GM12864 (cell line): ENCODE data around the gene LBX2.

Experiments
- DNase-seq: peaks from one replicate; pipeline ENCODE4 v3.0.0-alpha.2; 2011; ENCODE audit warnings: low read depth
- H3K4me3 ChIP-seq: 2 replicates; pipeline ENCODE4 v1.5.1; 2011; ENCODE audit warnings: mild to moderate bottlenecking, low read depth, low read length, control low read depth
- TF ChIP-seq, protein P1 (sequence below): IDR thresholded peaks from 2 replicates; pipeline ENCODE4 v1.5.1; 2011; ENCODE audit warnings: low read depth, mild to moderate bottlenecking, moderate library complexity, low read length, control low read depth, inconsistent platforms; ENCODE audit errors: missing control alignments

LBX2 gene

DNA sequence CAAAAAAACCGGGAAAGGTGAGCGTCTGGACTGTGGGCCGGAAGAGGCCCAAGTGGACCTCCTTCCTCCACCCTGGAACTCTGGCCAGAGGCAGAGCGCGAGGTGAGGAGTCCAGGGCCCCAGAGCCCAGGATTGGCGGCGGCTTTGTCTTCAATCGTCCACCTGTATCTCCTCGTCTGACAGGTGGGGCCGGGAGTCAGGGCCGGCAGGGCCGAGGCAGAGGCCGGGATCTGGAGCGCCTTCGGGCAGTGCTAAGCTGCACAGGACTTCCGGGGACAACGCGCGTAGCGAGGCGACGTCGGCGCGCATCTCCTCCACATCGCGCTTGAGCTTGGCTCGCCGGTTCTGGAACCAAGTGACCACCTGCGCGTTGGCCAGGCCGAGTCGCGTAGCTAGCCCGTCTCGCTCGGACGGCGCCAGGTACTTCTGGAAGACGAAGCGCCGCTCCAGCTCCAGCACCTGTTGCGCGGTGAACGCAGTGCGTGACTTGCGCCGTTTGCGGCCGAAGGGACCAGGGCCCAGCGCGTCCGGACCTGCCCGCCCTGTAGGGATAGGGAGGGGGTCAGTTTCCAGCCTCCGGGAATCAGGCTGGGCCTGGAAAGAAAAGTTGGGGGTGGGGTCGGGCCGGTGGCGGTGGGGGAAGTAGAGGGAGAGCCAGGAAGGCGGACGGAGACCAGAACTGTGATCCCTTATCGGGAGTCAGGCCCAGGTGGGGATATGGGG is 1.5 kb downstream of the LBX2 start:
- TF ChIP-seq, protein P1, sequence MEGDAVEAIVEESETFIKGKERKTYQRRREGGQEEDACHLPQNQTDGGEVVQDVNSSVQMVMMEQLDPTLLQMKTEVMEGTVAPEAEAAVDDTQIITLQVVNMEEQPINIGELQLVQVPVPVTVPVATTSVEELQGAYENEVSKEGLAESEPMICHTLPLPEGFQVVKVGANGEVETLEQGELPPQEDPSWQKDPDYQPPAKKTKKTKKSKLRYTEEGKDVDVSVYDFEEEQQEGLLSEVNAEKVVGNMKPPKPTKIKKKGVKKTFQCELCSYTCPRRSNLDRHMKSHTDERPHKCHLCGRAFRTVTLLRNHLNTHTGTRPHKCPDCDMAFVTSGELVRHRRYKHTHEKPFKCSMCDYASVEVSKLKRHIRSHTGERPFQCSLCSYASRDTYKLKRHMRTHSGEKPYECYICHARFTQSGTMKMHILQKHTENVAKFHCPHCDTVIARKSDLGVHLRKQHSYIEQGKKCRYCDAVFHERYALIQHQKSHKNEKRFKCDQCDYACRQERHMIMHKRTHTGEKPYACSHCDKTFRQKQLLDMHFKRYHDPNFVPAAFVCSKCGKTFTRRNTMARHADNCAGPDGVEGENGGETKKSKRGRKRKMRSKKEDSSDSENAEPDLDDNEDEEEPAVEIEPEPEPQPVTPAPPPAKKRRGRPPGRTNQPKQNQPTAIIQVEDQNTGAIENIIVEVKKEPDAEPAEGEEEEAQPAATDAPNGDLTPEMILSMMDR, result no peak
- no peak for DNase-seq
- no peak overlapping the region for H3K4me3 ChIP-seq

DNA sequence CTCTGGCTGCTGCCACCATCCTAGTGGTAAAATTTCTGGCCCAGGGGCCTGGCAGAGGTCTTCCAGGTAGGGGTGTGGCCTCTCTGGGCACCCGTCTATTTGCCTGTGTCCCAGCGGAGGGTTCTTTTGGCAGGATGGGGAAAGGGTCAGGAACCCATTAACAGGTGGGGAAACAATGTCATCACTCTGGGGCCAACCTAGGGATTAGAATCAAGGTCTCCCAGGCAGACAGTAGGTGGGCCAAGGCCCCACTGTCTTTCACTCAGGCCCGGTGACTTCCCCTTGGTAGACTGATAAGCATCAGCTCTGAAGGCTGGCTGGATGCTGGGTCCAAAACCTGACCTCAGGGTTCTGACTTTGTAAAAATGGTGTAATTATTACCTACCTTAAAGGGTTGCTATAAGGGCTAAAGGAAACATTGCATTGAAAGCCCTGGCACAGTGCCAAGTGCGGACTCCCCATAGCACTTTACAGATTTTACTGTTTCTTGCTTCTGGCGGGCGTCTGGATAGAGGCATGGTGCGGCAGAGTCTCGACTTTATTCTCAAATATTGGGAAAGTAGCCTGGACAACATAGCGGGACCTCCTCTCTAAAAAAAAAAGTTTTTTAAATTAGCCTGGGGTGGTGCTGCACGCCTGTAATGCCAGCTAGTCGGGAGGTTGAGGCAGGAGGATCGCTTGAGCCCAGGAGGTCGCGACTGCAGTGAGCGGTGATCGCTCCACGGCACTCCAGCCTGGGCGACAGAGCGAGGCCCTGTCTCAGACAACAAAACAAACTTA is 2.2 kb downstream of the LBX2 start:
- no peak overlapping the region for H3K4me3 ChIP-seq
- TF ChIP-seq, protein P1, result no peak
- no peak for DNase-seq

DNA sequence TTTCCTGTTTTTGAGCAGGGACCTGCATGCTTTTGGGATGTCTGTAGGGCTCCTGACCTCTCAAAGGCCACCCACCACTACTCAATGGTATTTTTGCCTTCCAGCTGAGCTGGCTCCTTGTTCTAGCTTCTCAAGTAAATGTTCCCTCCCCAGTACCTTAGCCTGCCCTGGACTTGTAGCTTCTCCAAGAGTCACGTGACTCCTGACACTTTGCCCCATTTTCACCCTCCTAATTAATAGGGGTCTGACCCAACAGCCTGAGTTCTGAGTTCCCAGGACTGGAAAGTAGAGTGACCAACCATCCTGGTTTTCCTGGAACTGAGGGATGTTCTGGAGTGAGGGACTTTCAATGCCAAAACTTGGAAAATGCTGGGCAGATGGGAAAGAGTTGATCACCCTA is 4.0 kb downstream of the LBX2 start:
- DNase-seq, result no peak
- TF ChIP-seq, protein P1, result no peak
- no peak overlapping the region for H3K4me3 ChIP-seq

DNA sequence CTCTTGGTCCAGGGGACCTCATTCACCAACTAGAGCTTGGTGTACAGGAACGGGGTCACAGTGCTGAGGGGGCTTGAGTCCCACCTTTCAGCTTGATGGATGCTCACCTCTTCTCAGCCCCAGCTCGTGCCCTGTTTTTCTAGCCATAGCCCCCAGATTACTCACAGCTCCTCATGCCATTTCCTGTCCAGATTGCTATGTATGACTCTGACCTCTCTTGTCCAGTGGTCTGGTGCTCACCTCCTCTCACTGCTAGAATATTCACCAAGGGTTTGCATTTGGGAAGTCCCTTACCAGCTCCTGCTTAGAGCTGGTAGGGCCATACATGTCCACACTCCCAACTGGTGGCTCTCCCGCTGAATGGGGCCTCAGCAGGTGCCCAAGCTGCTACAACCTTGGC is 5.9 kb downstream of the LBX2 start:
- H3K4me3 ChIP-seq, result no peak overlapping the region
- TF ChIP-seq, protein P1, result no peak
- no peak for DNase-seq

DNA sequence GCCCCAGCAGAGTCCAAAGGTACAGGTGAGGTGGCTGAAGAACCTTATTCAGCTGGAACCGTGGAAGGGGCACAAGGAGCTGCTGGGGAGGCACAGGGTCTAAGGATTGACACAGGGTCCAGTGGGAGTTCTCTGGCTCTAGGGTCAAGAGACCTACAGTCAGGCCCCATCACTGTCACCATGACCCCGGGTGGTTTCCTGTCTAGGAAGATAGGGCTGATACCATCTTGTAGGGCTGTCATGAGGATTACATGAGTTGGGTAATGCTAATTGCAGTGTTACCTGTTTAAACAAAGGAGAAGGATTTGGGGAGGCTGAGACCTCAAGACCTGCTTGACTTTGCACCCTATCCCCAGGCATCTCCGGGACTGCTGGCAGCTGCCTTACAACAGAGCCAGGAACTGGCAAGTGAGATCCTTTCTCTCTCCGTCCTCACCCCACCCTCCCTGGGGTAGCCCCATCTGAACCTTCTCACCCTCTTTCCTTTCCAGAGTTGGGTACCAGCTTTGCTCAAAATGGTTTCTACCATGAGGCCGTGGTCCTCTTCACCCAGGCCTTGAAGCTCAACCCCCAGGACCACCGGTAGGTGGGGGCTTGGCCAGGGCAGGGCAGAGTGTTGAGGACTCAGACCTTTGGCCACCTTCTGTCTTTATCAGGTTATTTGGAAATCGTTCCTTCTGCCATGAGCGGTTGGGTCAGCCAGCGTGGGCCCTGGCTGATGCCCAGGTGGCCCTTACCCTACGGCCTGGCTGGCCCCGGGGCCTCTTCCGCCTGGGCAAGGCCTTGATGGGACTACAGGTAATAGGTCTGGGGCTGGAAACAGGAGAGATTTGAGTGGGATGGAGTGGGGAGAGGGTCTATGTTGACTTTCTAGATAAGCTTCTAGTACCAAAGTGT is 7.5 kb downstream of the LBX2 start:
- TF ChIP-seq, protein P1, result no peak
- no peak overlapping the region for H3K4me3 ChIP-seq
- no peak for DNase-seq

DNA sequence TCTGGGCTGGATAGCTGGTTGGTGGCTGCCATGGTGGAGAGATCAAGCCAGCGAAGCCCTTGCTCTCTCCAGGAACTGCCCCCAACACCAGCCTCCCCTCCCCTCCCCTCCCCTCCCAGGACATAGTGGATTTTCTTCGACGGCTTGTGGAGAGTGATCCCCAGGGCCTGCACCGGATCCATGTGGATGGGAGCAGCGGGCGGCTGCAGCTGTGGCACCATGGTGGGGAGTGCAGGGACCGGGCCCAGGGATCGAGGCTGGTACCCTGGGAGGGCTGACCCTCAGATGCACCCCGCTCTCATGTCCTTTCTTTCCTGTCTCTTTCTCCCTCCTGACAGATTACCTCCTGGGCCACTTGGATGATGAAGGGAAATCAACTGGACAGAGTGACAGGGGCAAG is 9.5 kb downstream of the LBX2 start:
- H3K4me3 ChIP-seq, result no peak overlapping the region
- TF ChIP-seq, protein P1, result no peak
- DNase-seq, result no peak
